GM19328 (cell line): ENCODE measurements around the gene IGDCC3.
"Not testable (repeated sequence)": the region's sequence is repeated elsewhere in the genome, so short reads cannot be mapped to it uniquely, and the experiment has no call there.

Experiments used
- ATAC-seq: cut with Tn5 transposase; IDR thresholded peaks from one replicate; pipeline ENCODE4 v1.9.1; 2021; ENCODE audit warnings: mild to moderate bottlenecking, moderate library complexity; ENCODE audit not compliant: unreplicated experiment

Gene IGDCC3

GRCh38 chr15:65406424-65407000 lies 28.7 kb upstream of the IGDCC3 start:
- no peak for ATAC-seq

GRCh38 chr15:65405791-65406423 lies 28.1 kb upstream of the IGDCC3 start:
- ATAC-seq: no peak

GRCh38 chr15:65404186-65404872 lies 26.5 kb upstream of the IGDCC3 start:
- no peak for ATAC-seq

GRCh38 chr15:65402961-65403360 lies 25.2 kb upstream of the IGDCC3 start:
- ATAC-seq: no peak

GRCh38 chr15:65401611-65402240 lies 23.9 kb upstream of the IGDCC3 start:
- ATAC-seq: no peak

- ATAC-seq: no peak
Observed at GRCh38 chr15:65400760-65401610, 23.2 kb upstream of the IGDCC3 start.

GRCh38 chr15:65399997-65400396 lies 22.2 kb upstream of the IGDCC3 start:
- no peak for ATAC-seq

- no peak for ATAC-seq
Observed at GRCh38 chr15:65399001-65399706, 21.4 kb upstream of the IGDCC3 start.

- not testable (repeated sequence) for ATAC-seq
Observed at GRCh38 chr15:65398486-65398885, 20.7 kb upstream of the IGDCC3 start.

- no peak for ATAC-seq
Observed at GRCh38 chr15:65396965-65397317, 19.1 kb upstream of the IGDCC3 start.

GRCh38 chr15:65396283-65396964 lies 18.6 kb upstream of the IGDCC3 start:
- ATAC-seq: no peak

- ATAC-seq: no peak
Observed at GRCh38 chr15:65395567-65396202, 17.9 kb upstream of the IGDCC3 start.

- ATAC-seq: no peak
Observed at GRCh38 chr15:65394936-65395335, 17.1 kb upstream of the IGDCC3 start.

GRCh38 chr15:65394280-65394789 lies 16.5 kb upstream of the IGDCC3 start:
- no peak for ATAC-seq

- no peak for ATAC-seq
Observed at GRCh38 chr15:65393557-65393956, 15.8 kb upstream of the IGDCC3 start.

- ATAC-seq: no peak
Observed at GRCh38 chr15:65393091-65393490, 15.3 kb upstream of the IGDCC3 start.

GRCh38 chr15:65392368-65392767 lies 14.6 kb upstream of the IGDCC3 start:
- ATAC-seq: no peak

GRCh38 chr15:65391732-65392131 lies 13.9 kb upstream of the IGDCC3 start:
- no peak for ATAC-seq

- ATAC-seq: no peak
Observed at GRCh38 chr15:65390447-65390846, 12.6 kb upstream of the IGDCC3 start.
